ENCODE results near the gene PEMT. TPM values are rescaled to one million over a fixed set of nuclear protein-coding genes. Genes with fewer than 3 reads are reported as not detected.

Gene PEMT
- total and polyA plus RNA-seq, 4 donors: 18.7 to 59.1 (median 34.4) TPM

DNA sequence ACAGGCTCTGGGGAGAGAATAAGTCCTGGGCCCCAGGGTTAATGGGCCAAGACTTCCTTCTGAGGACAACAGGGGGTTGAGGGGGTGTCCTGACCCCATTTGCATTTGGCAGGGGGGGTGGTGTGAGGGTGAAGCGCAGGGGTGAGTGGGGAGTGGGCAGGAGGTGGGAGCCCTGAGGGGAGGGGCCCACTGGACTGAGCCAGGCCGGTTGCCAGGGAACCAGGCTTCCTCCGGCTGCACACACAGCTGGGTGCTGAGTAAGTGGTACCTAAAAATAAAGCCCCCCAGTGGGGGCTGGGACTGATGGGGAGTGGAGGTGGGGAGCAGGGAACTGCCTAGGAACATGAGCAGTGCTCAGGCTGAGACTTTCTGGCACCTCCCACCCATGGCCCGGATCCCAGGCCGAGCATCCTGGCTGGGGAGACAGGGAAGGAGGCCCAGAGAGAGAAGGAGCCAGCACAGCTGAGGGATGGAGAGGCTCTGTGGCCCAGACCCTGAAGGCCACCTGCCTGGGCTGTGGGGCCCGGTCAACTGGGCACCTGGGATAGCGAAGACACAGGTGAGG, 87.9 kb downstream of the PEMT start:
- Histone ChIP-seq H3K9ac (ENCODE audit: insufficient read depth in 1 of 2, low read length in 2 of 2) (no peak overlapping the region), H3K27me3 (ENCODE audit: control insufficient read depth in 3 of 3, insufficient read depth in 3 of 3, low read length in 2 of 3) (no peaks in the 10 kb centered on the region), H3K27ac (ENCODE audit: low read depth in 1 of 2, low read length in 1 of 2) (no peak overlapping the region), H3K36me3 (ENCODE audit: control insufficient read depth in 4 of 4, insufficient read depth in 4 of 4, low read length in 4 of 4) (no peaks in the 10 kb centered on the region), H3K4me1 (ENCODE audit: control insufficient read depth in 5 of 5, insufficient read depth in 5 of 5, low read length in 5 of 5) (peaks cover 0 to 11% (median 0%) of the 10 kb centered on the region in 5 donors), H3K9me3 (ENCODE audit: control insufficient read depth in 4 of 4, insufficient read depth in 3 of 4, low read length in 3 of 4) (no peaks in the 10 kb centered on the region), H3K4me3 (no peak overlapping the region)
- TF ChIP-seq, protein P1, sequence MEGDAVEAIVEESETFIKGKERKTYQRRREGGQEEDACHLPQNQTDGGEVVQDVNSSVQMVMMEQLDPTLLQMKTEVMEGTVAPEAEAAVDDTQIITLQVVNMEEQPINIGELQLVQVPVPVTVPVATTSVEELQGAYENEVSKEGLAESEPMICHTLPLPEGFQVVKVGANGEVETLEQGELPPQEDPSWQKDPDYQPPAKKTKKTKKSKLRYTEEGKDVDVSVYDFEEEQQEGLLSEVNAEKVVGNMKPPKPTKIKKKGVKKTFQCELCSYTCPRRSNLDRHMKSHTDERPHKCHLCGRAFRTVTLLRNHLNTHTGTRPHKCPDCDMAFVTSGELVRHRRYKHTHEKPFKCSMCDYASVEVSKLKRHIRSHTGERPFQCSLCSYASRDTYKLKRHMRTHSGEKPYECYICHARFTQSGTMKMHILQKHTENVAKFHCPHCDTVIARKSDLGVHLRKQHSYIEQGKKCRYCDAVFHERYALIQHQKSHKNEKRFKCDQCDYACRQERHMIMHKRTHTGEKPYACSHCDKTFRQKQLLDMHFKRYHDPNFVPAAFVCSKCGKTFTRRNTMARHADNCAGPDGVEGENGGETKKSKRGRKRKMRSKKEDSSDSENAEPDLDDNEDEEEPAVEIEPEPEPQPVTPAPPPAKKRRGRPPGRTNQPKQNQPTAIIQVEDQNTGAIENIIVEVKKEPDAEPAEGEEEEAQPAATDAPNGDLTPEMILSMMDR (IDR thresholded peaks at IDR 0.05; ENCODE audit: control extremely low read depth, extremely low read depth): no peak
- WGBS, 2 donors: 76 to 79% methylated on average over 7 of the region's 7 CpGs
- DNase-seq: peak in 1 of 3 donors; percentile 35
- no peak for ATAC-seq (ENCODE audit: insufficient read depth, low FRiP score)

DNA sequence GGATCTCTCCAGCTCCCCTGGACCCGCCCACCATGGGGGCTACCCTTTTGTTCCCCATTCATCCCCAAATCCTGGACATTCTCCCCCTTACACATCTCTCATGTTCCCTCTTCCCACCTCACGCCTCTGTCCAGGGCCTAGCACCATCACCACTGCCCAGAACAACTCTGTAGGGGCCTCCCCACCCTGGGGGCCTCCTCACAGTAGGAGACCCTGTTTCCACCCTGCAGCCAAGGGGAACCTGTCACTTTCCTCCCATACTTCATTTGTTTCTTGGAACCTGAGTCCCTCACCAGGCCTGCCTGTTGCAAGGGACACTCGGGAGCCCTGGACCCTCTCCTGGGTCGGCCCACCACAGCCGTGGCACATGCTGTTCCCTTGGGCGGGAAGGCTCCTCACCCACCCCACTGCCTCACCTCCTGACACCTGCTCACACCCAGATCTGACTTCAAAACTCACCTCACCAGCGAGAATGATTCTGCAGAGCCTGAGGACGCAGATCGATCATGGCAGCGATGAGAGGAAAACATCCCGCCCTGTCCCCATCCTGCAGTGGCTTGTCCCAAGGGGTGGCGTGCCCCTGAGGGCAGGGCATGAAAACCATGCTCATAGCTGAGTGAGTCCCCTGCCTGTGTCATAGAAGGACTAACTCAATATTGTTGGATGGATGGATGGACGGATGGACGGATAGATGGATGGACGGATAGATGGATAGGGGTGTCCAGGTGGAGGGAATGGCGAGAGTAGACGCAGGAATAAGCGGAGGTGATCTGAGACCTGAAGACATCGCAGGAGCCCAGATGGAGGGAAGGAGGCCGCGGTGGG, 88.6 kb downstream of the PEMT start:
- no peak for DNase-seq

DNA sequence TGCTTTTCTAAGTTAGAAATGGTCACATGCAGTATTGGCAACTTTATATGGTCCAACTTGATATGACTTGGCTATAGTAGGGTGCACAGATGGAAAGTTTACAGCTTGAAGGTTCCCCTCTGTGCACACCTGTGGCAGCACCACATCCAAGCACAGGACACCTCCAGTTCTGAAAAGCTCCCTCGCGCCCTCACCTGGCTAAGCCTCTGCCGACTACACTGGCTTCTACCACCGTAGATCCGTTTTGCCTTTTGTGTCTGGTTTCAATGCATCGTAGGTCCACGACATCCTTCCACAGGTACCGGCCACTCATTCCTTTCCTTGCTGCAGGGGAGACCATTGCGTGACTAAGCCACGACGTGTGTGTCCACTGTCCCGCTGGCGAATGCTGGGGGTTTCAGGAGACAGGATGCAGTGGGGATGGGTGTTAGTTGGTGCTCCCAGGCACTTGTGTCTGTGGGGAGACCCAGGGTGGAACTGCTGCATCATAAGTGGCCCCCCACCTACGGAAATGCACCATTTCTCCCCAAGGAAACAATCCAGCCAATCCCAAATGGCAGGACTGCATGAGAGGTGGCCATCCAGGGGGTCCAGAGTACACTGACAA, 90.4 kb downstream of the PEMT start:
- H3K4me3 ChIP-seq: no peak overlapping the region
- no peak overlapping the region for H3K27ac ChIP-seq (ENCODE audit: low read depth in 1 of 2, low read length in 1 of 2)
- no peak overlapping the region for H3K9ac ChIP-seq (ENCODE audit: insufficient read depth in 1 of 2, low read length in 2 of 2)
- H3K4me1 ChIP-seq (ENCODE audit: control insufficient read depth in 5 of 5, insufficient read depth in 5 of 5, low read length in 5 of 5): peaks cover 0 to 2% (median 0%) of the 10 kb centered on the region in 5 donors
- no peaks in the 10 kb centered on the region for H3K27me3 ChIP-seq (ENCODE audit: control insufficient read depth in 3 of 3, insufficient read depth in 3 of 3, low read length in 2 of 3)
- 80 to 81% methylated on average over 14 of the region's 14 CpGs for WGBS, 2 donors
- no peaks in the 10 kb centered on the region for H3K36me3 ChIP-seq (ENCODE audit: control insufficient read depth in 4 of 4, insufficient read depth in 4 of 4, low read length in 4 of 4)
- ATAC-seq (ENCODE audit: insufficient read depth, low FRiP score) (no peak), DNase-seq (no peak)
- H3K9me3 ChIP-seq (ENCODE audit: control insufficient read depth in 4 of 4, insufficient read depth in 3 of 4, low read length in 3 of 4): no peaks in the 10 kb centered on the region
- TF ChIP-seq, protein P1 (IDR thresholded peaks at IDR 0.05; ENCODE audit: control extremely low read depth, extremely low read depth): no peak

More for the DNA sequence above, 88.6 kb downstream of the PEMT start:
- no peak for ATAC-seq (ENCODE audit: insufficient read depth, low FRiP score)
- TF ChIP-seq, protein P1 (IDR thresholded peaks at IDR 0.05; ENCODE audit: control extremely low read depth, extremely low read depth): no peak
- H3K9ac ChIP-seq (ENCODE audit: insufficient read depth in 1 of 2, low read length in 2 of 2): no peak overlapping the region
- WGBS, 2 donors: 94 to 95% methylated on average over 21 of the region's 21 CpGs
- H3K27me3 ChIP-seq (ENCODE audit: control insufficient read depth in 3 of 3, insufficient read depth in 3 of 3, low read length in 2 of 3): no peaks in the 10 kb centered on the region
- no peak overlapping the region for H3K27ac ChIP-seq (ENCODE audit: low read depth in 1 of 2, low read length in 1 of 2)
- H3K4me3 ChIP-seq: no peak overlapping the region
- no peaks in the 10 kb centered on the region for H3K9me3 ChIP-seq (ENCODE audit: control insufficient read depth in 4 of 4, insufficient read depth in 3 of 4, low read length in 3 of 4)
- H3K4me1 ChIP-seq (ENCODE audit: control insufficient read depth in 5 of 5, insufficient read depth in 5 of 5, low read length in 5 of 5): peaks cover 0 to 11% (median 0%) of the 10 kb centered on the region in 5 donors
- no peaks in the 10 kb centered on the region for H3K36me3 ChIP-seq (ENCODE audit: control insufficient read depth in 4 of 4, insufficient read depth in 4 of 4, low read length in 4 of 4)

Measured in lung (tissue), 12 donors.